Measurements from ENCODE around the gene FTO.
"Not testable (repeated sequence)": the region's sequence is repeated elsewhere in the genome, so short reads cannot be mapped to it uniquely, and the experiment has no call there.

Gene FTO

GRCh38 chr16:53829186-53829747, 125.3 kb downstream of the FTO start:
- no peak for DNase-seq

GRCh38 chr16:53832896-53833544, 129.1 kb downstream of the FTO start:
- no peak for DNase-seq

- no peak for DNase-seq
Observed at GRCh38 chr16:53836142-53836541, 132.2 kb downstream of the FTO start.

- DNase-seq: no peak
Observed at GRCh38 chr16:53836680-53837079, 132.7 kb downstream of the FTO start.

GRCh38 chr16:53837426-53837825, 133.5 kb downstream of the FTO start:
- DNase-seq: no peak

GRCh38 chr16:53839150-53839549, 135.2 kb downstream of the FTO start:
- no peak for DNase-seq

- DNase-seq: no peak
Observed at GRCh38 chr16:53840456-53840855, 136.5 kb downstream of the FTO start.

GRCh38 chr16:53841884-53842283, 137.9 kb downstream of the FTO start:
- DNase-seq: no peak

GRCh38 chr16:53843084-53843483, 139.1 kb downstream of the FTO start:
- no peak for DNase-seq

- DNase-seq: no peak
Observed at GRCh38 chr16:53844804-53845203, 140.8 kb downstream of the FTO start.

GRCh38 chr16:53846549-53846948, 142.6 kb downstream of the FTO start:
- not testable (repeated sequence) for DNase-seq

- DNase-seq: no peak
Observed at GRCh38 chr16:53846971-53847370, 143.0 kb downstream of the FTO start.

- no peak for DNase-seq
Observed at GRCh38 chr16:53848277-53848942, 144.5 kb downstream of the FTO start.

- DNase-seq: no peak
Observed at GRCh38 chr16:53848950-53849349, 145.0 kb downstream of the FTO start.

GRCh38 chr16:53849585-53849984, 145.6 kb downstream of the FTO start:
- DNase-seq: peak in 1 of 2 experiments; percentile 5

- DNase-seq: no peak
Observed at GRCh38 chr16:53849994-53850393, 146.0 kb downstream of the FTO start.

GRCh38 chr16:53852678-53853077, 148.7 kb downstream of the FTO start:
- DNase-seq: no peak

- DNase-seq: no peak
Observed at GRCh38 chr16:53855056-53855455, 151.1 kb downstream of the FTO start.

GRCh38 chr16:53855511-53855910, 151.6 kb downstream of the FTO start:
- peak in 1 of 2 experiments; percentile 52 for DNase-seq

- no peak for DNase-seq
Observed at GRCh38 chr16:53859995-53860540, 156.1 kb downstream of the FTO start.

GRCh38 chr16:53863861-53864260, 159.9 kb downstream of the FTO start:
- DNase-seq: no peak

GRCh38 chr16:53864819-53865493, 161.0 kb downstream of the FTO start:
- no peak for DNase-seq

- no peak for DNase-seq
Observed at GRCh38 chr16:53865494-53865863, 161.5 kb downstream of the FTO start.

- DNase-seq: no peak
Observed at GRCh38 chr16:53866520-53866919, 162.6 kb downstream of the FTO start.
